A673 (cell line): ENCODE measurements around the gene PDE8B. TPM values are rescaled to one million over a fixed set of nuclear protein-coding genes. Genes with fewer than 3 reads are reported as not detected.

Experiments used
- BruUV-seq: library from RNA; stranded (reverse); fragments of 400-500 nt; replicated peaks from 2 replicates; lab custom pipeline; 2021; lab: Mats Ljungman, UMichigan
- CTCF ChIA-PET: fragments of 300-600 bp; sonication (Branson Sonifier 250); formaldehyde crosslinking; loops from one replicate; lab custom pipeline; 2022; ENCODE audit warnings: antibody characterized with exemption; lab: Charles Lee
- POLR2A ChIA-PET: fragments of 300-600 bp; sonication (Branson Sonifier 250); formaldehyde crosslinking; loops from one replicate; lab custom pipeline; 2022; ENCODE audit warnings: antibody characterized with exemption; ENCODE audit not compliant: low non-redundant PET; lab: Charles Lee
- DNase-seq: peaks from one replicate; pipeline ENCODE4 v3.0.0-alpha.2; 2015; ENCODE audit warnings: low spot score
- H3K27ac ChIP-seq: fragments of 200-600 bp; sonication (generic); 2 replicates; pipeline ENCODE4 v1.5.1; 2016; ENCODE audit warnings: mixed run types, low read depth, mild to moderate bottlenecking, mixed read lengths, antibody characterized with exemption, low read length; ENCODE audit not compliant: poor library complexity, severe bottlenecking
- H3K27me3 ChIP-seq: fragments of 200-600 bp; sonication (generic); replicated peaks from 2 replicates; pipeline ENCODE4 v1.6.1; 2017; ENCODE audit warnings: mixed run types, low read depth, mild to moderate bottlenecking, mixed read lengths, antibody characterized with exemption, low read length; ENCODE audit not compliant: insufficient read depth, poor library complexity
- H3K36me3 ChIP-seq: fragments of 200-600 bp; sonication (generic); 2 replicates; pipeline ENCODE4 v1.6.1; 2016; ENCODE audit warnings: mixed run types, mild to moderate bottlenecking, mixed read lengths, antibody characterized with exemption, low read length; ENCODE audit not compliant: insufficient read depth, poor library complexity, severe bottlenecking
- H3K4me1 ChIP-seq: fragments of 200-600 bp; sonication (generic); 2 replicates; pipeline ENCODE4 v1.6.1; 2017; ENCODE audit warnings: mixed run types, mild to moderate bottlenecking, mixed read lengths, antibody characterized with exemption, low read length; ENCODE audit not compliant: insufficient read depth, poor library complexity, severe bottlenecking
- H3K4me3 ChIP-seq: fragments of 200-600 bp; sonication (generic); 2 replicates; pipeline ENCODE4 v1.5.1; 2016; ENCODE audit warnings: low read depth, mixed run types, mild to moderate bottlenecking, mixed read lengths, low read length; ENCODE audit not compliant: poor library complexity, severe bottlenecking
- H3K9me3 ChIP-seq: fragments of 200-600 bp; sonication (generic); 2 replicates; pipeline ENCODE4 v1.6.1; 2016; ENCODE audit warnings: mixed run types, low read depth, mild to moderate bottlenecking, mixed read lengths, antibody characterized with exemption, low read length; ENCODE audit not compliant: poor library complexity, severe bottlenecking
- EZH2 ChIP-seq: fragments of 200-600 bp; sonication (generic); IDR thresholded peaks from 2 replicates; pipeline ENCODE4 v1.6.1; 2017; ENCODE audit warnings: borderline replicate concordance, low read depth, mild to moderate bottlenecking, mixed read lengths, antibody characterized with exemption, low read length; ENCODE audit not compliant: poor library complexity, severe bottlenecking
- intact Hi-C: fragments of 100-400 bp; cut with micrococcal nuclease; formaldehyde crosslinking; loops from one replicate; pipeline ENCODE4 v1.10.0; 2022; ENCODE audit not compliant: unreplicated experiment
- total RNA-seq: library from RNA; stranded (reverse); gene quantifications from 2 replicates; pipeline ENCODE4 v1.2.3, GENCODE V29; 2021
- TF ChIP-seq, protein P1 (sequence below): fragments of 300-800, 200-600 bp; sonication (generic); conservative IDR thresholded peaks from 2 replicates; pipeline ENCODE4 v1.5.1; 2017; ENCODE audit warnings: low read depth, mild to moderate bottlenecking, antibody characterized with exemption, low read length, moderate library complexity, mixed read lengths

Gene PDE8B
- total RNA-seq, 1 experiment from 2014 or later: 0.69 TPM

DNA sequence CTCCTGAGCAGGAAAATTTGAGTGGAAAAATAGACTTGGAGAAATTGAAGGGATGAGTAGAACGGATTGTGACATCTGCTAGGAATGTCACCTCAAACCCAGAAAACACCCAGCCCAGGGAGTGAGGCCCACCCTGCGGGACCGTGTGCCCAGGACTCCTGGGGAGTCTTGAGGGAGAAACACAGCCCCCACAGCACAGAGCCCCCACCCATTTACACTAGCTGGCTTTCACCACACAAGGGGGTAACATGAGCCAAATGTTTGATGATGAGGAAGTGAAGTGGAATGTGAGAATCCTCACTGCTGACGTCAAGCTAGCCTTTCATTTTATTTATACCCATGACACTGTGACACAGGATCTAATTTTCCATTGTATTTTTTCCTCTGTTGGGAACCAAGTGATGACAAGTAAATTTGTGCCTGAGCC, 42.8 kb upstream of the PDE8B start:
- Histone ChIP-seq H3K27ac (no peak overlapping the region), H3K36me3 (no peaks in the 10 kb centered on the region), H3K9me3 (no peaks in the 10 kb centered on the region), H3K4me3 (no peak overlapping the region), H3K27me3 (no peaks in the 10 kb centered on the region), H3K4me1 (peaks cover 11% of the 10 kb centered on the region)
- TF ChIP-seq EZH2: no peak
- TF ChIP-seq, protein P1, sequence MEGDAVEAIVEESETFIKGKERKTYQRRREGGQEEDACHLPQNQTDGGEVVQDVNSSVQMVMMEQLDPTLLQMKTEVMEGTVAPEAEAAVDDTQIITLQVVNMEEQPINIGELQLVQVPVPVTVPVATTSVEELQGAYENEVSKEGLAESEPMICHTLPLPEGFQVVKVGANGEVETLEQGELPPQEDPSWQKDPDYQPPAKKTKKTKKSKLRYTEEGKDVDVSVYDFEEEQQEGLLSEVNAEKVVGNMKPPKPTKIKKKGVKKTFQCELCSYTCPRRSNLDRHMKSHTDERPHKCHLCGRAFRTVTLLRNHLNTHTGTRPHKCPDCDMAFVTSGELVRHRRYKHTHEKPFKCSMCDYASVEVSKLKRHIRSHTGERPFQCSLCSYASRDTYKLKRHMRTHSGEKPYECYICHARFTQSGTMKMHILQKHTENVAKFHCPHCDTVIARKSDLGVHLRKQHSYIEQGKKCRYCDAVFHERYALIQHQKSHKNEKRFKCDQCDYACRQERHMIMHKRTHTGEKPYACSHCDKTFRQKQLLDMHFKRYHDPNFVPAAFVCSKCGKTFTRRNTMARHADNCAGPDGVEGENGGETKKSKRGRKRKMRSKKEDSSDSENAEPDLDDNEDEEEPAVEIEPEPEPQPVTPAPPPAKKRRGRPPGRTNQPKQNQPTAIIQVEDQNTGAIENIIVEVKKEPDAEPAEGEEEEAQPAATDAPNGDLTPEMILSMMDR: no peak
- peak; percentile 36 for DNase-seq
- CTCF ChIA-PET: no interaction called here
- POLR2A ChIA-PET: no interaction called here
- BruUV-seq: no TSS peak
- intact Hi-C loops: no loop called here

DNA sequence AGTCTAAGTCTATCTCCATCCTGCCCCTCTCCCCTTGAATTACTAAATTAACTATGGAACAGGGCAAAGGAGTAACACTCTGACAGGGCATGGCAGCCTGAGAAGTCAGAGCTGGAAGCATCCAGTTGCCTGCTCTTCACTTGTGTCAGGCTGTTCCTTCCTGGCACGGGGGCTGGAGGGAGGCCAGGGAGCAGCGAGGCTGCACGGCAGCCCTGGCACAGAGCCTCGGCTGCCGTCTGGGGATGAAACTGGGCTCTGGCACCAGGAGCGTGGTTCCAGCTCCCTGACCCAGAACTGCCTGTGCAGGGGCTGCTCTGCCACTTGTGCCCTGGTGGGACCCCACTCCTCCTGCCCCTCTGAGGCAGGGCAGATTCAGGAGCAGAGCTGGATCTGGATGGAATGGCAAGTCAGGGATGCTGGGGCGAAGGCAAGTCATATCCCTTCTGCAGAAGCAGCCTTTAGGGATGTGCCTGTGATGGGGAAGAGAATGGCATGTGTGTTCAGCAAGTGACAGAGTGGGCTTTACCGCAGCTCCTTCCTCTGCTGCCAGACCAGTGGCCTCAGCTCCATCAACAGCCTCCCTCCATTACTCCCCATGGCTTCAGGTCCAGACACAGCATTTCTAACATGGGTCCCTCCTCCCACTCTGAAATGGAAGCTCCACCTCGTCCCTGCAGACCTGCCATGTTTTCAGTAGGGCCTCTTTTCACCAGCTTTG, 42.2 kb upstream of the PDE8B start:
- BruUV-seq: no TSS peak
- Histone ChIP-seq H3K27ac (no peak overlapping the region), H3K9me3 (no peaks in the 10 kb centered on the region), H3K27me3 (no peaks in the 10 kb centered on the region), H3K4me1 (peaks cover 11% of the 10 kb centered on the region), H3K36me3 (no peaks in the 10 kb centered on the region), H3K4me3 (no peak overlapping the region)
- CTCF ChIA-PET: no interaction called here
- intact Hi-C loops: no loop called here
- no peak for TF ChIP-seq EZH2
- TF ChIP-seq, protein P1: no peak
- POLR2A ChIA-PET: no interaction called here
- peak; percentile 23 for DNase-seq

DNA sequence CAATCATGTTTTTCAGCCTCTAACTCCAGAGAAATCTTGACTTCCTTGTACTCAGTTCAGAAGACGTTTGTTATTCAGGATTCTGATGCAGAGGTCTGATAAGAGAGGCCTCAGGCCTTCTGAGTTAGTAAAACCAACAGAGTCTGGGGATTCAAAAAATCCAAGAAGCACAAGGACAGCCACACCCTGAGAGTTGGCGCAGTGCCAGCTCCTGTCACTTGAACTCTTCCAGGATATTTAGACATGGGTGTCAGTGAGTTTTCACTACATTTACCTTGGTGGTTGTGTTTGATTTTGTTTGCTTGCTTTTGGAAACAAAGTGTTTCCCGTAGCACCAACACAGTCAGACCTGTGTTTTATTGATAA, 41.6 kb upstream of the PDE8B start:
- ChIA-PET CTCF (no interaction called here), POLR2A (no interaction called here)
- intact Hi-C loops: no loop called here
- DNase-seq: peak; percentile 28
- TF ChIP-seq EZH2: no peak
- TF ChIP-seq, protein P1: no peak
- H3K36me3 ChIP-seq: no peaks in the 10 kb centered on the region
- H3K9me3 ChIP-seq: no peaks in the 10 kb centered on the region
- no peak overlapping the region for H3K27ac ChIP-seq
- peaks cover 11% of the 10 kb centered on the region for H3K4me1 ChIP-seq
- BruUV-seq: no TSS peak
- no peaks in the 10 kb centered on the region for H3K27me3 ChIP-seq
- H3K4me3 ChIP-seq: no peak overlapping the region
